Stimulated activated CD4-positive, alpha-beta T cell treated with anti-CD3 and anti-CD28 coated beads, TNF-alpha, amount 100 ng/mL, for 24 hours (primary cell): ENCODE results near the gene ARMC12.
"Not testable (repeated sequence)": the region's sequence is repeated elsewhere in the genome, so short reads cannot be mapped to it uniquely, and the experiment has no call there.

Experiments used
- DNase-seq, 3 experiments: peaks; one replicate each; pipeline ENCODE4 v3.0.0-alpha.2; 2020; ENCODE audit warnings: low read depth in 3 of 3

The ARMC12 gene, protein sequence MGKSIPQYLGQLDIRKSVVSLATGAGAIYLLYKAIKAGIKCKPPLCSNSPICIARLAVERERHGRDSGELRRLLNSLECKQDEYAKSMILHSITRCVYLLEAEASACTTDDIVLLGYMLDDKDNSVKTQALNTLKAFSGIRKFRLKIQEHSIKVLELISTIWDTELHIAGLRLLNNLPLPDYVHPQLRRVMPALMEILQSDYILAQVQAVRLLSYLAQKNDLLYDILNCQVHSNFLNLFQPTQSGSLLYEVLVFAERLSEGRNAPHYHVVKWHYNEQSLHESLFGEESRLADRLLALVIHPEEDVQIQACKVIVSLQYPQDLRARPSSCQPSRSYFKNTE

DNA sequence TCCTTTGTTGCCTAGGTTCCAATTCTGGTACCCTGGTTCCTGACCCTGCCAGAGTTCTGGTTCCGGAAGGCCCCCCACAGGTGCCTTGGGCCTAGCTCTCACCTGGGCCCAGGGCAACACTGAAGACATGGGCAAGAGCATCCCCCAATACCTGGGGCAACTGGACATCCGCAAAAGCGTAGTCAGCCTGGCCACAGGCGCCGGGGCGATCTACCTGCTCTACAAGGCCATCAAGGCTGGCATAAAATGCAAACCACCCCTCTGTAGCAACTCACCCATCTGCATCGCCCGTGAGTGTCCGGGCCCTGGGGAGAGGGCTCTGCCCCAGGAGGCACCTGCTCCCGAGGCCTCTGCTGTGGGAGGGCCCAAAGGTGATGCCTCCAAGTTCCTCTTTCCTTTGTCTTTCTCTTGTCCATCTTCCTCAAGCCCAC, at the start of gene ARMC12:
TSS of gene ARMC12 (plus strand) at position 51 of the 431 bp plus-strand sequence. CDS start at position 128, 77 bp downstream.
- no peak for DNase-seq

DNA sequence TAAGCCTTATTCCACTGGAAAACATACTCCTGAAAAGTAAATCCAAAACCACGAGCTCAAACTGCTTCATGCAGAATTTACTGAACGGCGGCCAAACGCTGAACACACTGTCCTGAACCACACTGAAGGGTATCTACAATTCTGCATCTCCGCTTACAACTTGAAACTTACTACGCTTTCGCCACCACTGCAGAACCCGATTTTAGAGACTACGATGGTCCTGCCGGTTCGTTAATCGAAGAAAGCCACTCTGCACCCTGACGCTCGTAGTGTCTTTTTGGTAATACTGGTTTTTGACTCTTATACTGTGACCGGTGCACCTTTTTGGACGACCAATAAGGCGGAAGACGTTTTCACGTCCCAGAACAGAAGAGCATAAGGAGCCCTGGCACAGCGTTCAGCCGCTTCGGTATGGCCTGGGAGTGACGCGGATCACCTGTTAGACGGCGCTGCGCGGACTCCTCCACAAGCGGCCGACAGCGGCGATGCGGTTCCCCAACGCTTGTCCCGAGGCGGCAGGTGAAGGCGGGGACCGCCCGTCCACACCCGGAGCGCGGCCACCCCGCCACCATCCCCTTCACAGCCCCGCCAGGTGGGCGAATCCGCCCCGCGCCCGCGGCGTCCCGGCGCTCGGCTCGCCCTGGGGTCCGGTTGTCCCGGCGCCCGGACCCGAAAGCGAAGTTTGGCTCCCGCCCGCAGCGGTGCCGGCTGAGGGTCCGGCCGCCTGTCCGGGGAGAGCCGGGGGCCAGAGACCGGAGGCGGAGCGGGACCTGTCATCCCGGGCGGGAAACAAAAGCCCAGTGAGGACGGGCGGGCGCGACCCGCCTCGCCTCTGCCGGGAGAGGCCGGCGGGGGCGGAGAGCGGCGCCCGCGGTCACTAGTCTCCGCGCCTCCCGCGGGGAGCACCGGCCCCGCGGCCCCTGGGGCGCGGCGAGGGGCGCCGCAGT, 48.9 kb upstream of the ARMC12 start:
- DNase-seq = peak in 1 of 3 experiments; percentile 51

DNA sequence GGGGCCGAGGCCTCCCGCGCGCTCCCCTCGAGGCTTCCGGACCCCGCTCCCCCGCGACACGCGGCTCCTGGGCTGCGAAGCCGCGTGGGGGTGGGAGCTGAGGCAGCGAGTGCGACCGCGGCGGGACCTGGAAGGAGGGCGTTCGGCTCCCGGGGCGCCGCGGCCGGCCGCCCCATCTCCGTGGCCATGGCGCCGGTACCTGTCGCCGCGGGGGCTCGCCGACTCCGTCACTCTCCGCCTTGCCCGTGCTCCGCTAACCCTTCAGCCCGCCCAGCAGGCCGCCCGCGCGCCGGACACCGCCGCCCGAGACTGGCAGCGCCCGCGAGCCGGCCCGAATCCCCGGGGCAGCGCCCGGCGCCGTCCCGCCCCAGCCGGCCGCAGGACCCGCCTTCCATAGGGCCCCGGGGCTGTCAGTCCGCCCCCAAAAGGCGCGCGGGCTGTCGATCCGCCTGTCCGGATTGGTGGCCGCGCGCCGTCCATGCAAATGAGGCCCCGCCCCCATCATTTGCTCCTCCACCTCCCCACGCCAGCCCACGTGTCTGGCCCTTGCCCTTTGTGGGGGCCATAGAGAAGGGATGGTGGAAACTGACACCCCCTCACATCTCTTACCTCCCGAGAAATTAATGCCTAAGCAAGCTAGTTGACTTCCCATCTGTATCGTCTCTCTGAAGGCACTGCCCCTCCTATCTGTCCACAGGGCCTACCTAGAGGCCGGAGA, 48.1 kb upstream of the ARMC12 start, which contains the start of gene FKBP5:
TSS of gene FKBP5 (minus strand) at position 311 of the 718 bp plus-strand sequence. CDS start 46,091 bp downstream, outside the sequence.
- peak; percentile 77 to 93 (median 79) for DNase-seq

DNA sequence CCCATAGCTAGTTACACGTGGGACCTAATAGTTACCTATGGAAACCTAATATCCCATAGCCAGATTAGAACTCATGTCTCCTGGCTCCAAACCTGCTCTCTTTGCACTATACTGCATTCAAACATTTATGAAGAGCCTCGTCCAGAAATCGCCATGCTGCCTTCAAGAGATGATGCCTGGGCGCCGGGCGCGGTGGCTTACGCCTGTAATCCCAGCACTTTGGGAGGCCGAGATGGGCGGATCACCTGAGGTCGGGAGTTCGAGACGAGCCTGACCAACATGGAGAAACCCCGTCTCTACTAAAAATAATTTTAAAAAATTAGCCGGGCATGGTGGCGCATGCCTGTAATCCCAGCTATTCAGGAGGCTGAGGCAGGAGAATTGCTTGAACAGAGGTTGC, 46.8 kb upstream of the ARMC12 start:
- DNase-seq = not testable (repeated sequence)

DNA sequence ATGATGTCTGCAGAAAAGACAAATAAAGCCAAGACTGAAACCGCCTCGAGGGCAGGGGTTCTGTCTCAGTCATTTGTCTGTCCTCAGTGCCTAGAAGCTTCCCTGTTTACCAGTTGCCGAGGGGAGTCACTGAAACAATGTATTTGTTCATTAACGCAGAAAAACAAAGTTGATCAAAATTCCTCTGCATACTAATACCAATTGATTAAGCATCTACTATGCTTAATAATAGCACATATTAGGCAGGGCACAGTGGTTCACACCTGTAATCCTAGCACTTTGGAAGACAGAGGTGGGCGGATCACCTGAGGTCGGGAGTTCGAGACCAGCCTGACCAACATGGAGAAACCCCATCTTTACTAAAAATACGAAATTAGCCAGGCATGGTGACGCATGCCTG, 46.3 kb upstream of the ARMC12 start:
- no peak for DNase-seq

DNA sequence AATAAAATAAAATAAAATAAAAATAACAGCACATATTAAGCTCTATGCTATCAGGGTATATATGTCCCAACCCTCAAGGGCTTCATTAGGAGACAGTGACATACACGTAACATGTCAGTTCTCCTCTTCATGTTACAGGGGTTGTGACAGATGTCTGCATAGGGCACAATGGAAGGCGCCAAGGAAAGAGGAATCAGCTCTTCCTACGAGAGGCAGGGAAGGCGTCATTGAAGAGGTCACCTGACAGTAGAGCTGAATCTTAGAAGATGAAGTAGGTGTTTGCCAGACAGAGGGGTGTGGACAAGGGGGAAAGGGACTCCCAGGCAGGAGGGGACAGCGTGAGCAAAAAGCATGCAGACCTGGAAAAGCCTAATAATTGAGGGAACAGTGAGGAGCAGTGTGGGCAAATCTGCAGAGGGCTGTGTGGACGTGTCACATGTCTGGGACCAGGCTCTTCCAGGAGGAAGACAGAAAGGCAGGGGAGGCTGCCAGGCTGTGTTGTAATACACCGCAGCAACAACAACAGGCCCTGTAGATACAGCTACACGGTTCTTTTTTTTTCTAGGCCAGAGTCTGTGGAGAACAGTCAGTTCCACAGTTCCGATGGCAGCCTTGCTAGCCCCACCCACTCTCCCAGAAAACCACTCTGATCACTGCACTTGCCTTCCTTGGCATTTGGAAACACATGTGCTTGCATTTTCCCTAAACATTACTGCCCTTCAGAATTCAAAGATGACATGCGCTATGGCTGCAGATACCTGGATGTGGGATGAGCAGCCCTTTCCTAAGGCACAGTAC, 45.6 kb upstream of the ARMC12 start:
- DNase-seq = no peak

DNA sequence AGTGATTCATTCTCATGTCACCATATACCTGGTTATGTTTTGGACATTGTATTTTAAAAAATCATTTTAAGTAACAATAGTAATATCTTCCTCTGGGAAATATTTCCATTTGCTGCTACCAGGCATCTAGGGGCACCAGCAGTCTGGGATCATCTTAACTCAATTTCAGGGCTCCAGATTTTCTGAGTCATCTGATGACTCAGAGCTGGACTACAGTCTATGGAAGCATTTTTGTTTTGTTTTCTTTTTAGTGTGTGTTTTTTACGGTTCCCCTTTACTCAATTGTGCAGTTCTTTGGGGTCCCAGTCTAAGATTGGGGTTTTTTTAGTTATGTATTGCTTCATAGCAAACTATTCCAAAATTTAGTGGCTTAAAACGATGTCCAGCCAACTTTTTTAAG, 42.4 kb upstream of the ARMC12 start:
- no peak for DNase-seq

DNA sequence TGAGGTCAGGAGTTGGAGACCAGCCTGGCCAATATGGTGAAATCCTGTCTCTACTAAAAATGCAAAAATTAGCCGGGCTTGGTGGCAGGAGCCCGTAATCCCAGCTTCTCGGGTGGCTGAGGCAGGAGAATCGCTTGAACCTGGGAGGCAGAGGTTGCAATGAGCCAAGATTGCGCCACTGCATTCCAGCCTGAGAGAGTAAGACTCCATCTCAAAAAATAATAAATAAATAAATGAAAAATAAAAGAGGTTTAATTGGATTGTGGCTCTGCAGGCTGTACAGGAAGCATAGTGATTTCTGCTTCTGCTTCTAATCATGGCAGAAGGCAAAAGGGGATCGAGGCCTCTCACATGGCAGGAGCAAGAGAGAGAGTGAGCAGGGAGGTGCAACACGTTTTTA, 38.4 kb upstream of the ARMC12 start:
- DNase-seq = not testable (repeated sequence)

DNA sequence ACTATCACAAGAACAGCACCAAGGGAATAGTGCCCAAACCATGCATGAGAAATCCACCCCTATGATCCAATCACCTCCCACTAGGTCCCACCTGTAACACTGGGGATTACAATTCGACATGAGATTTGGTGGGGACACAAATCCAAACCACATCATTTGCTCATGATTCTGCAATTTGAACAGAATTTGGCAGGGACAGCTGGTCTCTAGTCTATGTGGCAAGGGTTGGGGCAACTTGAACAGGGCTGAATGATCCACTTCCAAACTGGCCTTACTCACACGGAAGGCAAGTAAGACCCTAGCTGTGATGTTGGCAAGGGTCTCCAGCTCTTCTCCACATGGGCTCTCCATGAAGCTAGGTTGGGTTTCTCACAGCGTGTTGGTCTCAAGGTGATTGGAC, 38.0 kb upstream of the ARMC12 start:
- no peak for DNase-seq

DNA sequence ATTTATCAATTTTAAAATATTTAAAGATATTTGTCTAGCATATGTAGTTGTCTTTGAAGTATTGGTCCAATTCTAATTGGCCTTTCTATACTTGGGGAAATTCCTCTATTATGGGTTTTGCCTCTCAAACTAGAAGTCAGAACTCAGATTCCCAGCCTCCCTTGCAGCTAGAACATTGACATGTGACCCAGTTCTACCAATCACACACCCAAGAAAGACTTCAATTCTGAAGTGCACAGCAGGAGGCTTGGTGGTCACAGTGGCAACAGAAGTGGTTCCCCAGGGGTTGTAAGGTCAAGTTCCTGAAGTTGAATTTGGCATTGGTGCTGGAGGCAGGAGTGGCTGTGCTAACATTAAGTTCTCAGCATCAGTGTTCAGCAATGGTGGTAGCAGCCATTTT, 33.3 kb upstream of the ARMC12 start:
- DNase-seq = no peak

DNA sequence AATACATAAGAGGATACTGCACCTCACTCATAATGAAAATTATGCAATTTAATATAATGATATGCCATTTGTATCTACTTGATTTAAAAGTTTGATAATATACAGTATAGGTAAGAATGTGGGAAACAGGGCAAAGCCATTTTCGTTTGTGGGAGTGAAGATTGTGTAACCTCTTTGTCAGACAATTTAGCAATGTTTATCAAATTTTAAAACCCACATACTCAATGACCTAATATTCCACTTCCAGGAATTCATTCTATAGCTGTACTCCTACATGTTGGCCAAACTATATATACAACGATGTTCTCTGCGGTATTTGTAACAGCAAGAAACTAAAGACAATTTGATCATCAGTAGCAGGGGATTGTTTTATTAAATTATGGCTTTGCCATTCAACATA, 30.4 kb upstream of the ARMC12 start:
- no peak for DNase-seq

DNA sequence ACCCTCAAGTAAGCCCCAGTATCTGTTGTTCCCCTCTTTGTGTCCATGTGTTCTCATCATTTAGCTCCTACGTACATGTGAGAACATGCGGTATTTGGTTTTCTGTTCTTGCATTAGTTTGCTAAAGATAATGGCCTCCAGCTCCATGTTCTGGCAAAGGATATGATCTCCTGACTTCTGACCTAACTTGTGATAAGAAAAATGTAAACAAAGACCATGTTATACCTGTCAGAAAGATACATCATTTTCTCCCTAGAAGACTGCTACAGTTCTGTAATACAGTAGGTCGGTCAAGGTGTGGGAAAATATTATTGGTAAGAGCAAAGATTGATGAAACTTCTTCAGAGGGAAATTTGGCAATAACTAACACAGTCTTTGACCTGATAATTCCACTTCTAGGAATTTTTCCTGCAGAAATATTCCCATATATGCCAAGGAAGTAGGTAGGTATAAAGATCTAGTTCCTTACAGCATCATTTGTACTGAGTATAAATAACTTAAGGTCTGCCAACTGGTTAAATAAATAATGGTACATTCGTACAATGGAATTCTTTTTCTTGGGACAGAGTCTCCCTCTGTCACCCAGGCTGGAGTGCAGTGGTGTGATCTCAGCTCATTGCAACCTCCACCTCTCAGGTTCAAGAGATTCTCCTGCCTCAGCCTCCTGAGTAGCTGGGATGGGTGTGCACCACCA, 29.0 kb upstream of the ARMC12 start:
- DNase-seq = no peak

DNA sequence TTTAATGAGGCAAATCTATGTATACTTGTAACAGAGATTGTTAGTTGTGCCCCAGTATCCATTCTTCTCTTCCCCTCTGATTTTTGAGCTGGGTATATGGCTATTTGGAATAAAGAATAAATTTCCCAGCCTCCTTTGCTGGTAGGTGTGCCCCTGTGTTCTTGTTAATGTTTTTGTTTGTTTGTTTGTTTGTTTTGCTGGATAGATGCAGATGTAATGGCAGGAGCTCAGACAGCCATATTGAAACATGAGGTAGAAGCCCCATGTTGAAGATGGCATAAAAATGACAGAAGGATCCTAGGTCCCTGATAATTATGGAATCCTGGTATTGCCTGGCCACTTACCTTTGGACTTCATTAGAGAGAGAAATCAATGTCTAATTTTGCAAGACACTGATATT, 28.2 kb upstream of the ARMC12 start:
- no peak for DNase-seq

DNA sequence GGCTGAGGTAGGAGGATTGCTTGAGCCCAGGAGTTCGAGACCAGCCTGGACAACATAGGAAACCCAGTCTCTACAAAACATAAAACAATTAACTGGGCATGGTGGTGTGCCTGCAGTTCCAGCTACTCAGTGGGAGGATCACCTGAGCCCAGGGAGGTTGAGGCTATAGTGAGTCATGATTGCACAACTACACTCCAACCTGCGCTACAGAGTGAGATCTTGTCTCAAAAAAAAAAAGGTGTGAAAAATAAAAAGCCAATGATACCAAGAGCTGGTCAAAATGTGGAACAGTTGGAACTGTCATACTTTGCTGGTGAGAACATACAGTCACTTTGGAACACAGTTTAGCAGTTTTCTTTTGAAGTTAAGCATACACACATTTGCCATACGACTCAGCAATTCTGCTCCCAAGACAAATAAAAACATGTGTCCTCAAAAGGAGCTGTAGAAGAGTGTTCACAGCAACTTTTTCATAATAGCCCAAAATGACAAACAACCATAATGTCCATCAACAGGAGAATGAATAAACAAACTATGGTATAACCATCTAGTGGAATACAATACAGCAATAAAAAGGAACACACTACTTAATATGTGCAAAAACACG, 26.5 kb upstream of the ARMC12 start:
- peak in 1 of 3 experiments; percentile 47 for DNase-seq

DNA sequence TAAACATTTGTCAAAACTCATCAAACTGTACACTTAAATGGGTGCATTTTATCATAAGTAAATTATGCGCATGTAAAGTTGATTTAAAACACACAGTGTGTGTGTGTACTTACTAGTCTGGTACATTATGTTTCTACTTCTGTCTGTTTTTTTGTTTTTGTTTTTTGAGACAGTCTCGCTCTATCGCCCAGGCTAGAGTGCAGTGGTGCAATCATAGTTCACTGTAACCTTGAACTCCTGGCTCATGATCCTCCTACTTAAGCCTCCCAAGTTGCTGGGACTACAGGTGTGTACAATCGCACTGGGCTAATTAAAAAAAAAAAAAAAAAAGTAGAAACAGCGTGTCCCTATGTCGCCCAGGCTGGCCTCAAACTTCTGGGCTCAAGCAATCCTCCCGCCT, 25.1 kb upstream of the ARMC12 start:
- no peak for DNase-seq

DNA sequence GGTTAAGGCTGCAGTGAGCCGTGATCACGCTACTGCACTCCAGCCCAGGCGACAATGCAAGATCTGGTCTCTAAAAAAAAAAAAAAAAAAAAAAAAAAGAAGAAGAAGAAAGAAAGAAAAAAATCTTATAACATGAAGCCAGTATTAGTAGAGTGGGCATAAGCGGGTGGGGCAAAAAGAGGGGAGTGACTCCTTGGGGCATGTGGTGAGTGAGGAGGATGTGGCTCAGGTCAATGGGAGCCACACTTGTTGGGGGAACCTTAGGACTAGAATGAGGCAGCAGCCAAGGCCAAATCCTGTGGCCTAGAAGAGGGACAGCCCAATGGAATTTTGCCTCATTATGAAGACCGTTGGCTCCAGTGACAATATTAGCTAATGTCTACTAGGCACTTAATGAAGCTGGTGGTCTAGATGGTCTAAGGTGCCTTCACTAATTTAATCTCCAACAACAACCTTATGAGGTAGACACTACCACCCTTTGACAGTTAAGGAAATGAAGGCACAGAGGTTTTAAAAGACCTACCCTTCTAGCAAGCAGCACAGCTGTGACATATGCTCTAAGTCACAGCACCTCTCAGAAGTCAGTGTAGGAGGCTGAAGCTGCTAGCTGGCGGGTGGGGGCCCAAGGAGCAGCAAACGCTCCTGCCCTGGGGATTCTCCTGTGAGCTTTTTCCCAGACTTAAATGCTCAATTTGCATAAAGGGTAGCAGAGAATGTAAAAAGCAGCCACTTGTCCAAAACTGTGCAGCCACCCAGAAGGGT, 23.6 kb upstream of the ARMC12 start:
- no peak for DNase-seq

DNA sequence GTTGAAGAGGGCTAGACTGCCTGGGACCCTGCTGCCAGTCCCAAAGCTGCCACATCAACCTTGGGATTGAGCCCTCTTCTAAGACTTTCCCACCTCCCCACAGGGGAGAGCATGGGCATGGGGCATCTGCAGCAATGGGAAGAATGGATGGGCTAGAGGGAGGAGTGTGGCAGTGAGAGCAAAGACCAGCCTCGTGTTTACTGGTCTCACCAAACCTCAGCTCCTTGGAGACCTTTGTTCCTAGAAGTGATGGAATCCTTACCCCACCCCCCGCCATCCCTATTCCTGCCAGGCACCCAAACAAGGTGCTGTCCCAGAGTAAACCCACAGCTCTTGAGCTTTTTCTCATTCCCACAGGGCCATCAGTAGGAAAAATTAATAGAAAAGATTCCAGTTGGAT, 20.0 kb upstream of the ARMC12 start:
- DNase-seq = no peak

DNA sequence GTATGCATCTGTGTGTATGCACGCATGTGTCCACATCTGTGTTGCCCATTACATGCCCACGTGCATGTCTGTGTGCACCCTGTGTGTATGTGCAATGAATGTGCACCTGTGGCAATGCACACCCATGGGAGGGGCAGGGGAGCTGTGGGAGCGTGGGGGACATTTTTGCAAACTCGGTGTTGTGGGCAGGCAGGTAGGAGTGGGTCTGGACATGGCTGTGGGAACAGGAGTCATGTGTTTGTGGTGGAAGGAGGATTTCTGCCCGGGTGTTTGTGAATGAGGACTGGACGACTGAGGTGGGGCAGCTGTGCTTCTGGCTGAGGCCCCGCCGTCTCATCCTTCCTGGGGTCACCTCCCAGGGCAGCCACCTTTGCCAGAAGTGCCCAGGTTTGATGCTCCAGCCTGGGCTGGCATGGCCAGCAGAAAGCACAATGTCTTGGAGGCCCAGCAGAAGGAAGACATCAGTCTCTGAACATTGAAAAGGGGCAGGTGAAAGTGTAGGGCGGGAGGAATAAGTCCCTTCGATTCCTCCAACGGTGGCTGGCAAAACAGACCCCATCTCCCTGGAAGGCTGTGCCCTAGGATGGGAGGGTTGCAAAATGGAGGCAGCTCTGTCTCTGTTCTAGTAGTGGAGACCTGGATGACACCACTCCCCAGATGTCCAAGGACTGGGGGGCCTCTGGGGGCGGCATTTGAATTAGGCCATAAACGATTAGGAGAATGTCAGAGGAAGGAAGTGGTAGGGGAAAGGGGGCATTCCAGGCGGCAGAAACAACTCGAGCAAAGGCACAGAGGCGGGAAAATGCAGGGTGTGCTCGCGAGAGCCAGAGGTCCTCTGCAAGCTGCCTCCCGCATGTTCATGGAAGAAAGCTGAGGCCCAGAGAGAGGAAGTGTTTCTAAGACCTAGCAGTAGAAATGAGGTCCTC, 19.1 kb upstream of the ARMC12 start:
- DNase-seq = peak in 1 of 3 experiments; percentile 16
